Heart left ventricle (tissue), 13 donors: ENCODE measurements around the gene CACTIN.

Experiments used
- POLR2A ChIP-seq, 2 donors: fragments of 450-650 bp; IDR thresholded peaks; one replicate each; pipeline ENCODE4 v1.6.1; 2017; ENCODE audit warnings: antibody characterized with exemption in 2 of 2, mild to moderate bottlenecking in 2 of 2, moderate library complexity in 2 of 2
- TF ChIP-seq, protein P1 (sequence below), 12 donors: fragments of 200-600 bp; sonication (generic) in 4 of 12; IDR thresholded peaks; one replicate each; pipeline versions ENCODE4 v1.5.0 to v1.8.0; 2018 to 2022; ENCODE audit warnings: antibody characterized with exemption in 12 of 12, mild to moderate bottlenecking in 5 of 12
- donor health status: ischemic (EF 13 %, LVEDD 7.1; RV severe dilation, severe dysfunction).
- donor health status: DM: no; HTN: yes; CAD: no.
- donor health status: DM: no; HTN: no; CAD: no.
- donor health status: ischemic (EF 25% LVEDD 6.9; RV normal size, moderate dysfunction).
- donor health status: ischemic (EF 25% LVEDD 5.7; RV mildly dilated, moderate dysfunction).
- donor health status: ischemic (EF 35%, LVEDD 5.7; RV mildly dilated, moderate dysfunction).
- donor health status: nonischemic (EF 11% LVEDD 7.7; RV severe dilation, severe dysfunction).
- donor health status: DM: yes; HTN: yes; CAD: no.
- donor health status: PGD.
- donor health status: ischemic (EF 29% LVEDD 5.4; RV normal size, mild dysfunction).
- donor health status: nonischemic (EF 23%, LVEDD 6.1; RV moderate dilation, normal function).

- TF ChIP-seq, protein P1, sequence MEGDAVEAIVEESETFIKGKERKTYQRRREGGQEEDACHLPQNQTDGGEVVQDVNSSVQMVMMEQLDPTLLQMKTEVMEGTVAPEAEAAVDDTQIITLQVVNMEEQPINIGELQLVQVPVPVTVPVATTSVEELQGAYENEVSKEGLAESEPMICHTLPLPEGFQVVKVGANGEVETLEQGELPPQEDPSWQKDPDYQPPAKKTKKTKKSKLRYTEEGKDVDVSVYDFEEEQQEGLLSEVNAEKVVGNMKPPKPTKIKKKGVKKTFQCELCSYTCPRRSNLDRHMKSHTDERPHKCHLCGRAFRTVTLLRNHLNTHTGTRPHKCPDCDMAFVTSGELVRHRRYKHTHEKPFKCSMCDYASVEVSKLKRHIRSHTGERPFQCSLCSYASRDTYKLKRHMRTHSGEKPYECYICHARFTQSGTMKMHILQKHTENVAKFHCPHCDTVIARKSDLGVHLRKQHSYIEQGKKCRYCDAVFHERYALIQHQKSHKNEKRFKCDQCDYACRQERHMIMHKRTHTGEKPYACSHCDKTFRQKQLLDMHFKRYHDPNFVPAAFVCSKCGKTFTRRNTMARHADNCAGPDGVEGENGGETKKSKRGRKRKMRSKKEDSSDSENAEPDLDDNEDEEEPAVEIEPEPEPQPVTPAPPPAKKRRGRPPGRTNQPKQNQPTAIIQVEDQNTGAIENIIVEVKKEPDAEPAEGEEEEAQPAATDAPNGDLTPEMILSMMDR (IDR thresholded peaks at IDR 0.05) = no peak
- TF ChIP-seq POLR2A (IDR thresholded peaks at IDR 0.05) = no peak
These were observed 14.7 kb downstream of the CACTIN start for GRCh38 chr19:3611841-3612240.
